Measurements from ENCODE around the gene ZNF691. TPM values are rescaled to one million over a fixed set of nuclear protein-coding genes. Genes with fewer than 3 reads are reported as not detected.
"Not testable (repeated sequence)": the region's sequence is repeated elsewhere in the genome, so short reads cannot be mapped to it uniquely, and the experiment has no call there.

The ZNF691 gene
- total RNA-seq, 2 donors from 2014 or later = 4.4 to 19.8 TPM

GRCh38 chr1:42860339-42861013 lies 14.1 kb downstream of the ZNF691 start:
- DNase-seq (ENCODE audit: low spot score) (no peak), ATAC-seq (ENCODE audit: insufficient number of reproducible peaks, low FRiP score, low read depth) (no peak)

GRCh38 chr1:42861014-42861399 lies 14.6 kb downstream of the ZNF691 start:
- no peaks in the 10 kb centered on the region for H3K27me3 ChIP-seq (replicated peaks; ENCODE audit: insufficient read depth)
- H3K4me3 ChIP-seq = no peak overlapping the region
- no peak for ATAC-seq (ENCODE audit: insufficient number of reproducible peaks, low FRiP score, low read depth)
- TF ChIP-seq CTCF (IDR thresholded peaks at IDR 0.05) = no peak
- DNase-seq (ENCODE audit: low spot score) = no peak
- H3K36me3 ChIP-seq = no peaks in the 10 kb centered on the region
- peaks cover 5% of the 10 kb centered on the region for H3K9me3 ChIP-seq
- H3K4me1 ChIP-seq (ENCODE audit: control insufficient read depth in 1 of 2, low read depth in 2 of 2) = no peaks in the 10 kb centered on the region
- no peak overlapping the region for H3K27ac ChIP-seq

More at GRCh38 chr1:42860339-42861013, 14.1 kb downstream of the ZNF691 start:
- Histone ChIP-seq H3K27me3 (replicated peaks; ENCODE audit: insufficient read depth) (no peaks in the 10 kb centered on the region), H3K27ac (no peak overlapping the region), H3K36me3 (no peaks in the 10 kb centered on the region), H3K9me3 (peaks cover 5% of the 10 kb centered on the region), H3K4me3 (no peak overlapping the region), H3K4me1 (ENCODE audit: control insufficient read depth in 1 of 2, low read depth in 2 of 2) (no peaks in the 10 kb centered on the region)
- TF ChIP-seq CTCF (IDR thresholded peaks at IDR 0.05) = no peak

- H3K27me3 ChIP-seq (replicated peaks; ENCODE audit: insufficient read depth) = no peaks in the 10 kb centered on the region
- no peaks in the 10 kb centered on the region for H3K4me1 ChIP-seq (ENCODE audit: control insufficient read depth in 1 of 2, low read depth in 2 of 2)
- DNase-seq (ENCODE audit: low spot score) = no peak
- H3K36me3 ChIP-seq = no peaks in the 10 kb centered on the region
- H3K9me3 ChIP-seq = no peaks in the 10 kb centered on the region
- TF ChIP-seq CTCF (IDR thresholded peaks at IDR 0.05) = no peak
- no peak overlapping the region for H3K27ac ChIP-seq
- no peak overlapping the region for H3K4me3 ChIP-seq
- ATAC-seq (ENCODE audit: insufficient number of reproducible peaks, low FRiP score, low read depth) = no peak
Measured at GRCh38 chr1:42866549-42866948, 20.1 kb downstream of the ZNF691 start.

- H3K9me3 ChIP-seq; ATAC-seq (ENCODE audit: insufficient number of reproducible peaks, low FRiP score, low read depth); H3K27ac ChIP-seq; H3K36me3 ChIP-seq; H3K4me1 ChIP-seq (ENCODE audit: control insufficient read depth in 1 of 2, low read depth in 2 of 2); H3K27me3 ChIP-seq (replicated peaks; ENCODE audit: insufficient read depth); DNase-seq (ENCODE audit: low spot score); H3K4me3 ChIP-seq: not testable (repeated sequence)
Measured at GRCh38 chr1:42868466-42868865, 22.1 kb downstream of the ZNF691 start.

GRCh38 chr1:42869254-42869653 lies 22.8 kb downstream of the ZNF691 start:
- not testable (repeated sequence) for DNase-seq (ENCODE audit: low spot score); ATAC-seq (ENCODE audit: insufficient number of reproducible peaks, low FRiP score, low read depth); H3K27me3 ChIP-seq (replicated peaks; ENCODE audit: insufficient read depth); H3K4me1 ChIP-seq (ENCODE audit: control insufficient read depth in 1 of 2, low read depth in 2 of 2); H3K36me3 ChIP-seq; H3K27ac ChIP-seq; H3K9me3 ChIP-seq; H3K4me3 ChIP-seq

GRCh38 chr1:42869751-42870150 lies 23.3 kb downstream of the ZNF691 start:
- not testable (repeated sequence) for ATAC-seq (ENCODE audit: insufficient number of reproducible peaks, low FRiP score, low read depth); H3K4me3 ChIP-seq; DNase-seq (ENCODE audit: low spot score); H3K4me1 ChIP-seq (ENCODE audit: control insufficient read depth in 1 of 2, low read depth in 2 of 2); H3K9me3 ChIP-seq; H3K36me3 ChIP-seq; H3K27me3 ChIP-seq (replicated peaks; ENCODE audit: insufficient read depth); H3K27ac ChIP-seq

GRCh38 chr1:42873108-42873507 lies 26.7 kb downstream of the ZNF691 start:
- not testable (repeated sequence) for H3K9me3 ChIP-seq; H3K4me1 ChIP-seq (ENCODE audit: control insufficient read depth in 1 of 2, low read depth in 2 of 2); H3K4me3 ChIP-seq; H3K27ac ChIP-seq; DNase-seq (ENCODE audit: low spot score); H3K27me3 ChIP-seq (replicated peaks; ENCODE audit: insufficient read depth); ATAC-seq (ENCODE audit: insufficient number of reproducible peaks, low FRiP score, low read depth); H3K36me3 ChIP-seq

Data from thoracic aorta (tissue), 2 donors.